HG03025 (cell line): ENCODE measurements around the gene IL13RA2.

Experiments
- ATAC-seq: cut with Tn5 transposase; IDR thresholded peaks from one replicate; pipeline ENCODE4 v1.9.1; 2021; ENCODE audit warnings: mild to moderate bottlenecking, moderate library complexity; ENCODE audit not compliant: unreplicated experiment, low FRiP score

IL13RA2 gene, protein sequence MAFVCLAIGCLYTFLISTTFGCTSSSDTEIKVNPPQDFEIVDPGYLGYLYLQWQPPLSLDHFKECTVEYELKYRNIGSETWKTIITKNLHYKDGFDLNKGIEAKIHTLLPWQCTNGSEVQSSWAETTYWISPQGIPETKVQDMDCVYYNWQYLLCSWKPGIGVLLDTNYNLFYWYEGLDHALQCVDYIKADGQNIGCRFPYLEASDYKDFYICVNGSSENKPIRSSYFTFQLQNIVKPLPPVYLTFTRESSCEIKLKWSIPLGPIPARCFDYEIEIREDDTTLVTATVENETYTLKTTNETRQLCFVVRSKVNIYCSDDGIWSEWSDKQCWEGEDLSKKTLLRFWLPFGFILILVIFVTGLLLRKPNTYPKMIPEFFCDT

DNA sequence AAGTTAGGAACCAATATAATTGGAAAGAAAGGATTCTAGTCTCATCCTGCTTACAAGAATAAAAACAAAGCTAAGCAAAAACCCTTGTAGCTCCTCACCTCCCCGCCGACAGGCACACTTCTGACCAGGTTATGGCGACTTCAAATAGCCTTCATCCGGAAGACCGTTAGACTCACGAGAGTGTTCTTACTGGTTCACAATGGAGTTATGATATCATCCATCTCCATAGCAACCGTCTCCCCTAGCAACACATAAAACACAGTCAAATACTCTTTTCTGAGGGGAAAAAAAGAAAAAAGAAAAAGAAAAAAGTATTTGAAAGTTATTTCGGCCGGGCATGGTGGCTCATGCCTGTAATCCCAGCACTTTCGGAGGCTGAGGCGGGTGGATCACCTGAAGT is at the start of gene IL13RA2:
TSS of gene IL13RA2 (minus strand) at position 162 of the 400 bp plus-strand sequence. CDS start 347 bp downstream, outside the sequence.
- ATAC-seq, result no peak

DNA sequence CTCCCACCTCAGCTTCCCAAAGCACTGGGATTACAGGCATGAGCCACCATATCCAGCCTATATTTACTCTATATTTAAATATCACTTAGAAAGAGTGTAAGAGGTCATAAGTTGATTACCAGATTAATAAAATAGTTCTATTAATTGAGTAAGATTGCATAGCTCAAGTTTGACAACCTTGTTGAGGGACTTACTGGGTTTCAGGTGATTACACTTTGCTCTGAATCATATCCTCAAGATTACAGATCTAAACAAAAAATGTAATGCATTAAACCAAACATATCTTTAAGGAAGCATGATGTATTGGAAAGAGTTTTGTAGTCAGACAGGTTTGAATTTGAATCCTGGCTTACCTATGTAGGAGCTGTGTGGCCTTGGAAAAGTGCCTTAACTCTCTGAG is 47.9 kb upstream of the IL13RA2 start:
- ATAC-seq, result no peak

DNA sequence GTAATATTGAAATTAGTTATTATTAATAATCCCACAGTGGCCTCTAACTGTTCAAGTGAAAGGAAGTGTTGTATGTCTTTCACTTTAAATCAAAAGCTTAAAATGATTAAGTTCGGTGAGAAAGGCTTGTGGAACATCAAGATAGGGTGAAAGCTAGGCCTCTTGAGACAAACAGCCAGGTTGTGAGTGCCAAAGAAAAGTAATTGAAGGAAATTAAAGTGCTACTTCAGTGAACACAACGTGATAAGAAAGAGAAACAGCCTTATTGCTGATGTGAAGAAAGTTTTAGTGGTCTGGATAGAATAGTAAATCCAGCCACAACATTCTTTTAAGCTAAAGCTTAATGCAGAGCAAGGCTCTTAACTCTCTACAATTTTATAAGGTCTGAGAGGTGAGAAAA is 42.6 kb upstream of the IL13RA2 start:
- no peak for ATAC-seq

DNA sequence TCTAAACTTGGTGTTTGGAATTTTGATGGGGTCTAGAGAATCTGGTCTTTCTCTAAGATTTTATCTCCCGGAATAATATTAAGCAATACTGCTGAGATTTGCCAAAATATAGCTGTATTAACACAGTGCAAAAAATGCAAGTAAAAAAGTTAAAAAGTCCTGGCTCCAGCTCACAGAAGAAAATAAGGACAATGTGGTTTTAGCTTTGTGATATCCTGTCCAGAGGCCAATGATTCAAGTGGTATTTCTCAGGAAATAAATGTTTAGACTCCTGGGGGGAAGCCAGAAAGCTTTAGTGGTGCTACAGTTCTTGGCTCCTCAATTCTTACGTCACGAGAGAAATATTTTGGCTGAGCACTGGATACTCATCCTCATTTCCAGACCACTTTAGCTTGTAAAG is 40.9 kb upstream of the IL13RA2 start:
- ATAC-seq, result no peak

DNA sequence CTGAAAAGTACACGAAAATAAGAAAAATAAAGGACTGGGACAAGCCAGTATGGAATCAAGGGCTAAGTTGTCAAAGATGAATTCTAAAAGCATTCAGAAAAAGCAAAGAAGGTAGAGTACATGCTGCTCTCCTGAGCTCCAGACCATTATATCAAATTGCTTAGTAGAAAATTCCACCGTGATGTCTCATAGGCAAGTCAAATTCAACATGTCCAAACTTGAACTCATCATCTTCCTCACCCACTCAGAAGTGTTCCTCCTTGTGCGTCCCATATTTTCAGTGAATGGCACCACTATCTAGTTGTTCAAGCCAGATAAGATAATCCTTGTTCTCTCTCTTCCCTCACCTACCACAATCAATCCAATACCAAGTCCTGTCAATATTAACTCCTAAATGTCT is 37.5 kb upstream of the IL13RA2 start:
- no peak for ATAC-seq

DNA sequence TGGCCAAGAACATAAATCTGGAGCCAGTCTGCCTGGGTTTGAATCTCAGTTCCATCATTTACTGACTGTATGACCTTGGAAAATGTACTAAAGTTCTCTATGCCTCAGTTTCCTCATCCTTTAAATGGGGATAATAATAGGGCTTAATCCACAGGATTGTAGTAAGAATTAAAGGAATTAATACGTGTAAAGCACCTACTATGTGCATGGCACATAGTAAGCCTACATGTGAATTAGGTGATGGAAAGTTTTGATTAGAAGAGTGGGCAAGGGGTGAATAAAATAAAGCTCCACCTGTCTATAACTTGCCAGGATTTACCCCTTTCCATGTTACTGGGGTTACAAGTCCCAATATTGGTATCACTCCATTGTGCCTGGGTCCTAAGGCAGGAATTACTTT is 35.8 kb upstream of the IL13RA2 start:
- ATAC-seq, result no peak

DNA sequence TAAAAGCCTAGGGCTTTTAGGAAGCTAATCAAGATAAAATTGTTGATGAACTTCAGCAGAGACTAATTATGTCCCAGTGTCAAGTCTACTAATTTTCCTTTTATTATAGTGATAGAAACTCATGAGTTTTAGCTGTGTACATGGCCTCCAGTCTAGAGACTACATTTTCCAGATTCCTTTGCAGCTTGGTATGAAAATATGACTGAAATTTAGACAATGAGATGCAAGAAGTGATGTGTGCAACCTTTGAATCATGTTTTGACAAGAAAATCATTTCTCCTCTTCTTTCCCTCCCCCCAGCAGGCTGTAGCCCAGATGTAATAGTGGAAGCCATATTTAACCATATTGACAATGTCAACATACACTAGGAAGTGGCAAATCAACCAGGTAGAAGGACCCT is 30.3 kb upstream of the IL13RA2 start:
- no peak for ATAC-seq

DNA sequence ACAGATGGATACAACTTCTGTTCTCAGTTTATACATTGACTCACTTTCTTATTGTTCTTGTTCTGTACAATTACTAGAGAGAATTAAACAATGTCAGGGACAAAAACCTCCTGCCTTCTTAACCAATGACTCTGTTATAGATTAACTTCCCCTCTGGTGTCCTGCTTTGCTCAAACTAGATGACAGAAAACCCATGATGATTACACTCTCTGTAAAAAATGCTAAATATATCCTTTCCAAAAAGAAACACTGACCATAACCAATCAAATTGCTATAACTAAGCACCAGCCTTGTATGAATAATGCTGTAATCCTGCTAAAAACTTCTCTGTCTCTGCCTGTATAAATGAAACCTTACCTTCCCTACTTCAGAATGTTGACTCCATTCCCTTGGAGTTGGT is 29.8 kb upstream of the IL13RA2 start:
- no peak for ATAC-seq

DNA sequence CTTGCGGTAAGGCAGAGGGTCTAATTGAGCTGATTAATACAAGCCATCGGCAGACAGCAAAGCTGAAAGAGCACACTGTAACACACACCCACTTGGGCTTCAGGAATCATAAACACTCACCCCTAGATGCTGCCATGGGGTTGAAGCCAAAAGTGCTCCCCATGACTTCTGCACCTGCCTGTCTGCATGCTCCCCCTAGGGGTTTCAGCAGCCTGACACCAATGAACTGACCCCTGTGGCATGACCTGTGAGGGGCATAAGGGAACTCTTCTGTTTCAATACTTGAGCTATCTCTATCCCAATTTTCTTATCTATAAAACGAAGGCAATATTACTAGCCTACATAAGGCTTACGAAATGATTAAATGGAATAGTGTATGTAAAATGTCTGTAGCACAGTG is 23.0 kb upstream of the IL13RA2 start:
- no peak for ATAC-seq

DNA sequence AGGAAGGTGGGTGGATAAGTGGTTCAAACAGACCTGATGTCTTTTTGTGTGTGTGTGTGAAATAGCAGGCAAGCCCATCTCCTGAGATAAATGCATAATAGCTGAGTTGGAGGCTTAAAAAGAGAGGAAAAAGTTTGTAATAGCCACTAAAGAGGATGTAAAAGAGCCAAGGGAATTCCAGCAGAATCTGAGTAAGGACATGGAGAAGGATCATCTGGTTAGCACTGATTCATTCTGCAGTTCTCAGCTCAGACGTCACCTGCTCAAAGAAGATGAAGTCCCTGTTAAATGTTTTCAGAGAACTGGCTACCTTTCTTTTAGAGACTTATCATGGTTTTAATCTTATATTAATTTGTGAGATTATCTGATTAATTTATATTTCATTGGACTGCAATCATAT is 21.0 kb upstream of the IL13RA2 start:
- no peak for ATAC-seq

DNA sequence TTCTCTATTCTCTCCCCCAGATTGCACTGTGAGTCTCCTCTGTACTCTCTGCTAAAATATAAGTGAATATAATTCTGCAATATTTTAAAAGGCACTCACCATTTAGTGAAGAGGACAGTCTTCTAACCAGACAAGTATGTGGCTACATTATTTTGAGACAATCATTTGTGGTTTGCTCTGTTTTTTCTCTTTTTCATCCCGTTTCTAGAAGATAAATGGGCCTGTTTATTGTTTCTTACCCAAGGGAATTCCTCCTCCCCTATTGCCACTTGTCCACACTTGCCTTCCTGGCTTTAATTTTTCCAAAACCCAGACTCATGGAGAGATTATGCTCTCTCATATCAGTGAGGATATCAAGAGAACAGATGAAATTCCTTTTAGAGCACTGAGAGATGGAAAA is 18.6 kb upstream of the IL13RA2 start:
- ATAC-seq, result no peak

DNA sequence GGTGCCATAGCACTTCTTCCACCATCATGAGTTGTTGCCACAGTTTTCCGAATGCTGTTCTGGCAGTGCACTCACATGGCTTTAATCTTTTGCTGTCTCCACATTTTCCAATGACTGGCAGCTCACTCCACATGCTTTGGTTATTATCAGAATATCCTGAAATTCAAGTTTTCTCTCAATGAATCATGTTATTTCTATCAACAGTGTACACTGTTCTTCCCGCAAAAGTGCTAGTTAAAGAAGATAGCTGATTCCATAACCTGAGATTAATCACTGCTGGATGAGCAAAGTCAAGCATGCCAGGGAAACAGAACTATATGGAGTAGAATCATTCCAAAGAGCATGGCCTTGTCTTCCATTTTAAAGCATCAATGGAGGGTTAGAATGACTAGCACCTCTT is 14.6 kb upstream of the IL13RA2 start:
- ATAC-seq, result no peak

DNA sequence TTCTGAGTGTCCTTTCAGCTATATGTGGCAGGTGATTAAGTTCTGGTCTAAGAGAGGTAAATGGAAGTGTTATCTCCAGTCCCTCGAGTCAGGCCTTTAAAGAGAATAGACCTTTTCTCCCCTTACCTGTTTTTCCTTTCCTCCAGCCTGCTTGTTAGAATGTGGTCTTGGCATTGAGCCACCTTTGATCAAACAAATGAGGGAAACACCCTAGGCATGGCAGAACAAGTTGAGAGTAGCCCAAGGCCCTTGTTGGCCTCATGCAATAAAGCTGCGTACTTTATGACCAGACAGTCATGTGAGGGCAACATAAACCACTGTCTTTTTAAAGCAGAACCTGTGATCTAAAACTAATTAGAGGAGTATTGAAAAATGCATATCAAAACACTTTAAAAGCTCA is 13.2 kb upstream of the IL13RA2 start:
- ATAC-seq, result no peak

DNA sequence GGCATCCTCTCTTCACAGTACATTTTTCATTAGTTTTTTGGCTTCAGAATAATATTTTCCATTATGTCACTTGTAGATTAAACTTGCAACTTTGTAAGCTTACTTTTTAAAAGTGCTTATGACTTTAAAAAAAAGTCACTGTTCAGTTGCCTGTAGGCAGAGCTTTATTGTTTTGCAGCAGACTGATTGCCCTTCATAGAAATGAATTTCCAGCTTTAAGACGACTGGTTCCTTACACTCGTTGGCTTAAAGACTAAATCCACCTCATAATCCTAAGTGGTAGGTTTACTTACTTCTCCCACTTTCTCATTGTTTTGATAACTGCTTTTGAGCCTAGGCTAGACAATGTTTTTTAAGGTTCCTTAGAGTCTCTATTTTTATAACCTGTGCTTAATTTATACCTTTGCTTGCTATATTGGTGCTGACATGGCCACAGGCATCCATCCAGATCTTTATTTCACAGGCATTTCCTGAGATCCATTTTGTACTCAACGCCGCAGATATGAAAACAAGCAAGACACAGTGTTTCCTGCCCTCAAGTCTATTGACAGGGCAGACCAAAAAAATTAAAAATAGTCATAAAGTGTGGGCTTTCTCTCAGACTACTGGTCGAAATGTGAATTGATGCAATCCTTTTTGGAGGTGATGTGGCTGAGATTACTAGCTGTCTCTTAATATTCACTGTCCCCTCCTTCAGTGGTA is 12.6 kb upstream of the IL13RA2 start:
- ATAC-seq, result no peak

DNA sequence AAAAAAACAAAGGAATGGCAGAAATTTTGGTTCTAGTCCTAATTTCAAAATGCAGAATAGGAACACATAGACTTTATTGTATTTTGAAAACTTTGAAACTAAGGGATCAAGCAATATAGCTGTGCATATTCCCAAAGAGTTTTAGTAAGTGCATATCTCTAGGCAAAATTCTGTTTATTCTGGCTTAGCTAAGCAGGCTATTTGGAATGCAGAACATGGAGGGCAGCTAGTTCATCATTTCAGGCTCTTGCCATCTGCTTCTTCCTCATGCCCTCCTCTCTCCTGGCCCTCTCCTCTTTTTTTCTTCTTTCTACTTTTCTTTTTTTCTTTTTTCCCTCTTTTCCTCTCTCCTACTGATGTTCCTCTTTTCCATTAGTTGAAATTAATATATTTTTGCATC is 12.0 kb upstream of the IL13RA2 start:
- ATAC-seq, result no peak

DNA sequence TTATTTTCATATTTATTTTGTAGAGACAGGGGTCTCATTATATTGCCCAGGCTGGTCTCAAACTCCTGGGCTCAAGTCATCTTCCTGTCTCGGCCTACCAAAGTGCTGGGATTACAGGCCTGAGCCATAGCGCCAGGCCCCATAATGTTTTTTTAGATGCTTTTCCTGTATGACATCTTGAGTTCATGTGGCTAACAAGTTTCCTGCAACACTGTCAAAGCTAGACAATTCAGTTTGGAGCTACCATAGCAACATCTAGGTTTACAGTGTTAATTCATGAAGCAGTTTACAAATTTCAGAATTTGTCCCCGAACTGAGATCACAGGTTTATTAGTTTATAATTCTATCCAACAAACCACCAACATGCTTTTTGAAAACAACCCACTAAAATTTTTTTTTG is 6.4 kb upstream of the IL13RA2 start:
- ATAC-seq, result no peak

DNA sequence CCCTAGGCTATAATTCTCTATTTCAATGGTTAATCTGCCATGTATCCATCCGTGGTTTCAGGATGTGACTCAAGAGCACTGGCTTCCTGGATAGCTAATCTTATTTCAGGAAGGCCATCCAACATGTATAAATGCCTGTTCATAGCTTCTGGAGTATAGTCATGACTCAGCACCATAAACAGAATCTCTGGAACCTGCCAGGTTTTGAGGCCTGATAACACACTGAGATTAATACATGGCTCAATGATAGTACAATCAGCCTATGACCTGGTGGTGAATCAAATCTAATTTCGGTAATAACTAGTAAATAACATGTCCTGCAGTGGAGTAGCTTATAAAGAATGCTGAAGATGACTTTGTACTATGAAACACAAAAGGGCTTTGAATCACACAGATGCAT is 5.7 kb upstream of the IL13RA2 start:
- ATAC-seq, result no peak

DNA sequence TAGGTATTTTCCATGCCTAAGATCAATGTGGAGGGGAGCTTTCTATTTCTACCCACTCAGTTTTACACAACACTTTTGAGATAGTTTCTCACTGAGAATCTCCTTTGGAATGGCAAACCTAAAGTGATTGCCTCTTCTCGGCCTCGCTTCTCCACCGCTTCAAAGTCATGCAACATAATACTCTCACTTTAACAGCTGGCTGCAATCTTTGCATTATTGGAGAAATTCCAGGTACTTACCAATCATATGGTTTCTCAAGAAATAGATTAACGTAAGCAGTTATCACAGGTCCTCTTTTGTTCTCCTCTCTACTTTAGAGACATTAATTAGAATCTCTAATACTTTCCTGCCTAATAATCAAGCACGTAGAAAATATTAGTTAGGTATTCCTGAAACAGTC is 3.7 kb upstream of the IL13RA2 start:
- no peak for ATAC-seq

DNA sequence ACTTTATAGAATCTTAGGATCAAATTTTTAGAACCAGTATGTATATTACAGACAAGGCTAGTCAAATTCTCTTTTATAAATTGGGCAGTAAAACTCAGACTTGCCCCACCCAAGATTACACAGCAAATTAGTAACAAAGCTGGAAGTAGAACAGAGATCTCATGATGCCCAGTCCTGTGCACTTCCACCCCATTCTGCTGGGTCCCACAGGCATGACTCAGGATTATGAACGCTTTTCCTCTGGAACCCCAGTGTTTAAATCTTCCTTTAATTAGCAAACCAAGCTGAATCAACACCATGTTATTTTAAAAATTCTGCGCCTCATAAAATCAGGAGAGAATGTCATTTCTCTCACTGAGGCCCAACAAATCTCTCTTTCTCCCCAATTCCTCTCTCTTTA is 1.5 kb upstream of the IL13RA2 start:
- ATAC-seq, result no peak

DNA sequence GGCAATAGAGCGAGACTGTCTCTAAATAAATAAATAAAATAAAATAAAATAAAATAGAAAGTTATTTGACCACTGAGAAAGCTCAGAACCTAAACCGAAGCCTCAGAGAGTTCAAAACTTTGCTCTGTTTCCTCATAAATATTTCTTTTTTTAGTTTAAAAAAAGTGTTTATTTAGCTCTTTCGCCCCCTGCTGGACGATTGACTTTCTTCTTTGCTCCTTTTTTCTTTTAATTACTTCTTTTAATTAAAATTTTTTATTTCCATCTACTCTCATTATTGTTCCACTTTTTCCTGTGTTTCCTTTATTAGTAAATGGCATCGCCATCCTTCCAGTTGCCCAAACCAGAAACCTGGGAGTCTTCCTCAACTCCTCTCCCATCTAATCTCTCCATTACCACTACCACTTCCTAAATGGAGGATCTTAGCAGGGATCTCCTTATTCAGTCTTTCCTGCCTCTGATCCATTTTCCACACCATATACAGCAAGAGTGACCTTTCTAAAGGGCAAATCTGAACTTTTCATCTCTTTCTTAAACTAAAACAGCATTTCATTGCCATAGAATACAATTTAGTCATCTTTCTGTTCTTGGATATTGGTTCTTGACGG is 728 bp upstream of the IL13RA2 start:
- no peak for ATAC-seq

DNA sequence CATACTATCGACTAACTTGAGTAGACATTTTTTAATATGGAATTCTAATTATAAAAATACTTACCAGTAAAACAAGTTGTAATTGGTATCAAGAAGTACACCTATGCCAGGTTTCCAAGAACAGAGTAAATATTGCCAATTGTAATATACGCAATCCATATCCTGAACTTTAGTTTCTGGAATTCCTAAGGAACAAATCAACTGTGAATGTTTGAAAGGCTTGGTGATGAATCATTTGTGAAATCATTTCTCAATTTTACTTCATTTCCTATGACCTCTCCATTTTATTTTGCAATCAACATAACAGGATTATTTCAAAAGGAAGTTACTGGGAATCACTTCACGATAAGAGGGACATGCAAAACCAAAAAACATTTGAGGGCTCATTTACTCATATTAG is 3.7 kb downstream of the IL13RA2 start:
- no peak for ATAC-seq

DNA sequence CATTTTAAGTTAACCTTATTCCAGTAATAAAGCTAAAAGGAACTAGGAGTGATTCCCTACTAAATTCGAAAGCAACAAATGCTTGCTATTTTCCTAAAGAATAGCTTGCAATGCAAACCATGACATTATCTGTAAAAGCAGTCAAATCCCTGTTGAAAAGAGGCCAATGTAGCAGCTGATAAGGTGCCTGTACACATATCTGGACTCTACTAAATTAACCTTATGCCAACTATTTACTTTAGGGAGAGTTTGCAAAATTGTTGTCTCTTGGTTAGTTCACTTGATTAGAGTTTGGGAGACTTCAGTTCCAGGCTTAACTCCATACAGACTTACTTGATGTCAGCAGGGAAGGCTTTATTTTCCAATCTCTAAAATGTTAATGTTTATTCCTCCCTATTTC is 6.0 kb downstream of the IL13RA2 start:
- ATAC-seq, result no peak
